Measurements from ENCODE around the gene ROR2. TPM values are rescaled to one million over a fixed set of nuclear protein-coding genes. Genes with fewer than 3 reads are reported as not detected.

The ROR2 gene
- total and polyA plus RNA-seq, 2 of the 8 experiments (the other 6 are each of a cell fraction or from before 2014, with no cell fraction given): 2.7 to 4.3 TPM

DNA sequence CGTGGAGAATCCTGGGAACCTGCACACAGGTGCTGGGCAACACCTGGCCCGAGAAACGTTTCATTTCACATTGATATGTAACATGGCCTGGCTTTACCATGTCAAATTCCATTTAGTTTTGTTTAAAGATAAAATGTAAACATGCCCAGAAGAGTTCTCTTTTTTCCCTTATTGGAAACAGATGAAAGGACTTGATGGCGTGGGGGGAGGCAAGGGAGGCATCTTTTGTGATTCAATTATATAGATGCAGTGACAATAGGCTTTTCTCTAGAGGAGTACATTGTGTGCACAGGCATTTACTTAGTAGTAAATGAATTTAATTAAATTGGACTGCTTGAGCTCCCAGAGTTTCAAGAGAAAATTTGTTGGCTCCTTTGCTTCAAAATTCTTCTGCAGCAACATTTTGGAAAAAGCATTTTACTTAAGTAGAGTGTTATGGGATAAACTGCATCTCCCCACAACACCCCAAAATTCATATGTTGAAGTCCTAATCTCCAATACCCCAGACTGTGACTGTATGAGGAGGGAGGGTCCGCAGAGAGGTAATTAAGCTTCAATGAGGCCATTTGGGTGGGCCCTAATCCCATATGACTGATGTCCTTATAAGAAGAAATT is 272.1 kb downstream of the ROR2 start (continued):
- TF ChIP-seq, protein P1, sequence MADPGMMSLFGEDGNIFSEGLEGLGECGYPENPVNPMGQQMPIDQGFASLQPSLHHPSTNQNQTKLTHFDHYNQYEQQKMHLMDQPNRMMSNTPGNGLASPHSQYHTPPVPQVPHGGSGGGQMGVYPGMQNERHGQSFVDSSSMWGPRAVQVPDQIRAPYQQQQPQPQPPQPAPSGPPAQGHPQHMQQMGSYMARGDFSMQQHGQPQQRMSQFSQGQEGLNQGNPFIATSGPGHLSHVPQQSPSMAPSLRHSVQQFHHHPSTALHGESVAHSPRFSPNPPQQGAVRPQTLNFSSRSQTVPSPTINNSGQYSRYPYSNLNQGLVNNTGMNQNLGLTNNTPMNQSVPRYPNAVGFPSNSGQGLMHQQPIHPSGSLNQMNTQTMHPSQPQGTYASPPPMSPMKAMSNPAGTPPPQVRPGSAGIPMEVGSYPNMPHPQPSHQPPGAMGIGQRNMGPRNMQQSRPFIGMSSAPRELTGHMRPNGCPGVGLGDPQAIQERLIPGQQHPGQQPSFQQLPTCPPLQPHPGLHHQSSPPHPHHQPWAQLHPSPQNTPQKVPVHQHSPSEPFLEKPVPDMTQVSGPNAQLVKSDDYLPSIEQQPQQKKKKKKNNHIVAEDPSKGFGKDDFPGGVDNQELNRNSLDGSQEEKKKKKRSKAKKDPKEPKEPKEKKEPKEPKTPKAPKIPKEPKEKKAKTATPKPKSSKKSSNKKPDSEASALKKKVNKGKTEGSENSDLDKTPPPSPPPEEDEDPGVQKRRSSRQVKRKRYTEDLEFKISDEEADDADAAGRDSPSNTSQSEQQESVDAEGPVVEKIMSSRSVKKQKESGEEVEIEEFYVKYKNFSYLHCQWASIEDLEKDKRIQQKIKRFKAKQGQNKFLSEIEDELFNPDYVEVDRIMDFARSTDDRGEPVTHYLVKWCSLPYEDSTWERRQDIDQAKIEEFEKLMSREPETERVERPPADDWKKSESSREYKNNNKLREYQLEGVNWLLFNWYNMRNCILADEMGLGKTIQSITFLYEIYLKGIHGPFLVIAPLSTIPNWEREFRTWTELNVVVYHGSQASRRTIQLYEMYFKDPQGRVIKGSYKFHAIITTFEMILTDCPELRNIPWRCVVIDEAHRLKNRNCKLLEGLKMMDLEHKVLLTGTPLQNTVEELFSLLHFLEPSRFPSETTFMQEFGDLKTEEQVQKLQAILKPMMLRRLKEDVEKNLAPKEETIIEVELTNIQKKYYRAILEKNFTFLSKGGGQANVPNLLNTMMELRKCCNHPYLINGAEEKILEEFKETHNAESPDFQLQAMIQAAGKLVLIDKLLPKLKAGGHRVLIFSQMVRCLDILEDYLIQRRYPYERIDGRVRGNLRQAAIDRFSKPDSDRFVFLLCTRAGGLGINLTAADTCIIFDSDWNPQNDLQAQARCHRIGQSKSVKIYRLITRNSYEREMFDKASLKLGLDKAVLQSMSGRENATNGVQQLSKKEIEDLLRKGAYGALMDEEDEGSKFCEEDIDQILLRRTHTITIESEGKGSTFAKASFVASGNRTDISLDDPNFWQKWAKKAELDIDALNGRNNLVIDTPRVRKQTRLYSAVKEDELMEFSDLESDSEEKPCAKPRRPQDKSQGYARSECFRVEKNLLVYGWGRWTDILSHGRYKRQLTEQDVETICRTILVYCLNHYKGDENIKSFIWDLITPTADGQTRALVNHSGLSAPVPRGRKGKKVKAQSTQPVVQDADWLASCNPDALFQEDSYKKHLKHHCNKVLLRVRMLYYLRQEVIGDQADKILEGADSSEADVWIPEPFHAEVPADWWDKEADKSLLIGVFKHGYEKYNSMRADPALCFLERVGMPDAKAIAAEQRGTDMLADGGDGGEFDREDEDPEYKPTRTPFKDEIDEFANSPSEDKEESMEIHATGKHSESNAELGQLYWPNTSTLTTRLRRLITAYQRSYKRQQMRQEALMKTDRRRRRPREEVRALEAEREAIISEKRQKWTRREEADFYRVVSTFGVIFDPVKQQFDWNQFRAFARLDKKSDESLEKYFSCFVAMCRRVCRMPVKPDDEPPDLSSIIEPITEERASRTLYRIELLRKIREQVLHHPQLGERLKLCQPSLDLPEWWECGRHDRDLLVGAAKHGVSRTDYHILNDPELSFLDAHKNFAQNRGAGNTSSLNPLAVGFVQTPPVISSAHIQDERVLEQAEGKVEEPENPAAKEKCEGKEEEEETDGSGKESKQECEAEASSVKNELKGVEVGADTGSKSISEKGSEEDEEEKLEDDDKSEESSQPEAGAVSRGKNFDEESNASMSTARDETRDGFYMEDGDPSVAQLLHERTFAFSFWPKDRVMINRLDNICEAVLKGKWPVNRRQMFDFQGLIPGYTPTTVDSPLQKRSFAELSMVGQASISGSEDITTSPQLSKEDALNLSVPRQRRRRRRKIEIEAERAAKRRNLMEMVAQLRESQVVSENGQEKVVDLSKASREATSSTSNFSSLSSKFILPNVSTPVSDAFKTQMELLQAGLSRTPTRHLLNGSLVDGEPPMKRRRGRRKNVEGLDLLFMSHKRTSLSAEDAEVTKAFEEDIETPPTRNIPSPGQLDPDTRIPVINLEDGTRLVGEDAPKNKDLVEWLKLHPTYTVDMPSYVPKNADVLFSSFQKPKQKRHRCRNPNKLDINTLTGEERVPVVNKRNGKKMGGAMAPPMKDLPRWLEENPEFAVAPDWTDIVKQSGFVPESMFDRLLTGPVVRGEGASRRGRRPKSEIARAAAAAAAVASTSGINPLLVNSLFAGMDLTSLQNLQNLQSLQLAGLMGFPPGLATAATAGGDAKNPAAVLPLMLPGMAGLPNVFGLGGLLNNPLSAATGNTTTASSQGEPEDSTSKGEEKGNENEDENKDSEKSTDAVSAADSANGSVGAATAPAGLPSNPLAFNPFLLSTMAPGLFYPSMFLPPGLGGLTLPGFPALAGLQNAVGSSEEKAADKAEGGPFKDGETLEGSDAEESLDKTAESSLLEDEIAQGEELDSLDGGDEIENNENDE (IDR thresholded peaks at IDR 0.05; ENCODE audit: insufficient replicate concordance, low read length): no peak
- no peak for TF ChIP-seq KDM4A (IDR thresholded peaks at IDR 0.05; ENCODE audit: low read depth, low read length, severe bottlenecking)
- no peak for TF ChIP-seq CBX5 (IDR thresholded peaks at IDR 0.05; ENCODE audit: low read depth, low read length)
- TF ChIP-seq, protein P2, sequence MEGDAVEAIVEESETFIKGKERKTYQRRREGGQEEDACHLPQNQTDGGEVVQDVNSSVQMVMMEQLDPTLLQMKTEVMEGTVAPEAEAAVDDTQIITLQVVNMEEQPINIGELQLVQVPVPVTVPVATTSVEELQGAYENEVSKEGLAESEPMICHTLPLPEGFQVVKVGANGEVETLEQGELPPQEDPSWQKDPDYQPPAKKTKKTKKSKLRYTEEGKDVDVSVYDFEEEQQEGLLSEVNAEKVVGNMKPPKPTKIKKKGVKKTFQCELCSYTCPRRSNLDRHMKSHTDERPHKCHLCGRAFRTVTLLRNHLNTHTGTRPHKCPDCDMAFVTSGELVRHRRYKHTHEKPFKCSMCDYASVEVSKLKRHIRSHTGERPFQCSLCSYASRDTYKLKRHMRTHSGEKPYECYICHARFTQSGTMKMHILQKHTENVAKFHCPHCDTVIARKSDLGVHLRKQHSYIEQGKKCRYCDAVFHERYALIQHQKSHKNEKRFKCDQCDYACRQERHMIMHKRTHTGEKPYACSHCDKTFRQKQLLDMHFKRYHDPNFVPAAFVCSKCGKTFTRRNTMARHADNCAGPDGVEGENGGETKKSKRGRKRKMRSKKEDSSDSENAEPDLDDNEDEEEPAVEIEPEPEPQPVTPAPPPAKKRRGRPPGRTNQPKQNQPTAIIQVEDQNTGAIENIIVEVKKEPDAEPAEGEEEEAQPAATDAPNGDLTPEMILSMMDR (IDR thresholded peaks at IDR 0.05; ENCODE audit: control extremely low read depth in 1 of 3, insufficient read depth in 1 of 3, low read depth in 1 of 3, low read length in 3 of 3): no peak
- no peak for TF ChIP-seq SP2 (IDR thresholded peaks at IDR 0.05; ENCODE audit: low read length)
- TF ChIP-seq POLR2A (IDR thresholded peaks at IDR 0.05; ENCODE audit: control extremely low read depth in 1 of 2, low read depth in 2 of 2, low read length in 2 of 2): no peak

Data from H1 (cell line).